HepG2 (cell line): ENCODE measurements around the gene N4BP2L1. TPM values are rescaled to one million over a fixed set of nuclear protein-coding genes. Genes with fewer than 3 reads are reported as not detected.

ENCODE experiments used
- EED ChIP-seq: sonication (generic); formaldehyde crosslinking; IDR thresholded peaks from 2 replicates; pipeline ENCODE4 v1.5.0; 2020; ENCODE audit warnings: mild to moderate bottlenecking, missing genetic modification reagents
- FLYWCH1 ChIP-seq: sonication (generic); formaldehyde crosslinking; IDR thresholded peaks from 2 replicates; pipeline ENCODE4 v1.8.1; 2023; ENCODE audit warnings: mild to moderate bottlenecking, missing genetic modification reagents
- FOXM1 ChIP-seq: sonication (generic); formaldehyde crosslinking; IDR thresholded peaks from 2 replicates; pipeline ENCODE4 v1.5.0; 2020; ENCODE audit warnings: missing genetic modification reagents
- HMGA1 ChIP-seq: sonication (generic); formaldehyde crosslinking; conservative IDR thresholded peaks from 2 replicates; pipeline ENCODE4 v1.4.0; 2020; ENCODE audit warnings: missing genetic modification reagents
- NPAS2 ChIP-seq: sonication (generic); formaldehyde crosslinking; IDR thresholded peaks from 2 replicates; pipeline ENCODE4 v1.8.0; 2022; ENCODE audit warnings: mild to moderate bottlenecking, missing genetic modification reagents, borderline replicate concordance
- TAF1 ChIP-seq: sonication (generic); formaldehyde crosslinking; IDR thresholded peaks from 2 replicates; pipeline ENCODE4 v1.4.0; 2020; ENCODE audit warnings: missing genetic modification reagents
- TBP ChIP-seq: sonication (generic); formaldehyde crosslinking; IDR thresholded peaks from 2 replicates; pipeline ENCODE4 v1.5.0; 2020; ENCODE audit warnings: missing genetic modification reagents
- ZBTB10 ChIP-seq: sonication (generic); formaldehyde crosslinking; IDR thresholded peaks from 2 replicates; pipeline ENCODE4 v1.4.0; 2020; ENCODE audit warnings: missing genetic modification reagents, borderline replicate concordance
- ZNF142 ChIP-seq: sonication (generic); formaldehyde crosslinking; IDR thresholded peaks from 2 replicates; pipeline ENCODE4 v1.4.0; 2020; ENCODE audit warnings: missing genetic modification reagents
- ZNF180 ChIP-seq: sonication (generic); formaldehyde crosslinking; IDR thresholded peaks from 2 replicates; pipeline ENCODE4 v1.4.0; 2020; ENCODE audit warnings: low read depth, missing genetic modification reagents, borderline replicate concordance
- ZNF296 ChIP-seq: sonication (generic); formaldehyde crosslinking; conservative IDR thresholded peaks from 2 replicates; pipeline ENCODE4 v1.5.0; 2020; ENCODE audit warnings: mild to moderate bottlenecking, missing genetic modification reagents
- ZNF678 ChIP-seq: sonication (generic); formaldehyde crosslinking; IDR thresholded peaks from 2 replicates; pipeline ENCODE4 v1.4.0; 2020; ENCODE audit warnings: mild to moderate bottlenecking, missing genetic modification reagents
- ZNF781 ChIP-seq: sonication (generic); formaldehyde crosslinking; IDR thresholded peaks from 2 replicates; pipeline ENCODE4 v1.5.1; 2020; ENCODE audit warnings: borderline replicate concordance, mild to moderate bottlenecking, missing genetic modification reagents; ENCODE audit errors: not compliant biosample characterization
- polyA plus RNA-seq, 8 experiments: library from polyadenylated mRNA; depleted of rRNA in 3 of 8; stranded (reverse) in 7 of 8; unstranded in 1 of 8; fragments of >200 nt; fragmentation: Illumina TruSeq in 4 of 8; extraction: Trizol in 4 of 8; gene quantifications; 2 replicates each; pipeline versions ENCODE4 v1.2.1 to v1.2.3, GENCODE V29; 2011 to 2016; ENCODE audit warnings: low read depth in 4 of 8, missing spikeins in 1 of 8, mixed read lengths in 1 of 8; ENCODE audit not compliant: insufficient read depth in 1 of 8
- total RNA-seq, 5 experiments: library from RNA; depleted of rRNA; stranded (reverse); fragments of >200 nt; fragmentation: Illumina TruSeq; extraction: Trizol; gene quantifications; 2 replicates each; pipeline ENCODE4 v1.2.3, GENCODE V29; 2016; ENCODE audit warnings: low read depth in 1 of 5

Gene N4BP2L1
- total and polyA plus RNA-seq, 2 of the 13 experiments (the other 11 are each of a cell fraction or from before 2014, with no cell fraction given): 13.2 to 34.5 TPM

- TF ChIP-seq TAF1 (CRISPR knock-in tag) (no peak), EED (CRISPR knock-in tag) (peak; percentile 75; the same call in 1 of the 2 replicates), ZBTB10 (CRISPR knock-in tag) (no peak), TBP (no peak), ZNF142 (CRISPR knock-in tag) (0 out of 2 replicates have a peak, but pooled peaks have one; percentile 51), FOXM1 (CRISPR knock-in tag) (no peak), ZNF781 (CRISPR knock-in tag) (no peak), ZNF180 (no peak), HMGA1 (CRISPR knock-in tag) (no peak), ZNF296 (CRISPR knock-in tag) (no peak), NPAS2 (CRISPR knock-in tag) (no peak), FLYWCH1 (no peak), ZNF678 (no peak)
Observed at GRCh38 chr13:32426990-32427851, 709 bp downstream of the N4BP2L1 start (continued).
